HG03280 (cell line): ENCODE measurements around the gene APBB2.
"Not testable (repeated sequence)": the region's sequence is repeated elsewhere in the genome, so short reads cannot be mapped to it uniquely, and the experiment has no call there.

ENCODE experiments used
- ATAC-seq: cut with Tn5 transposase; IDR thresholded peaks from one replicate; pipeline ENCODE4 v1.9.1; 2021; ENCODE audit warnings: mild to moderate bottlenecking, moderate library complexity; ENCODE audit not compliant: unreplicated experiment

APBB2 gene

DNA sequence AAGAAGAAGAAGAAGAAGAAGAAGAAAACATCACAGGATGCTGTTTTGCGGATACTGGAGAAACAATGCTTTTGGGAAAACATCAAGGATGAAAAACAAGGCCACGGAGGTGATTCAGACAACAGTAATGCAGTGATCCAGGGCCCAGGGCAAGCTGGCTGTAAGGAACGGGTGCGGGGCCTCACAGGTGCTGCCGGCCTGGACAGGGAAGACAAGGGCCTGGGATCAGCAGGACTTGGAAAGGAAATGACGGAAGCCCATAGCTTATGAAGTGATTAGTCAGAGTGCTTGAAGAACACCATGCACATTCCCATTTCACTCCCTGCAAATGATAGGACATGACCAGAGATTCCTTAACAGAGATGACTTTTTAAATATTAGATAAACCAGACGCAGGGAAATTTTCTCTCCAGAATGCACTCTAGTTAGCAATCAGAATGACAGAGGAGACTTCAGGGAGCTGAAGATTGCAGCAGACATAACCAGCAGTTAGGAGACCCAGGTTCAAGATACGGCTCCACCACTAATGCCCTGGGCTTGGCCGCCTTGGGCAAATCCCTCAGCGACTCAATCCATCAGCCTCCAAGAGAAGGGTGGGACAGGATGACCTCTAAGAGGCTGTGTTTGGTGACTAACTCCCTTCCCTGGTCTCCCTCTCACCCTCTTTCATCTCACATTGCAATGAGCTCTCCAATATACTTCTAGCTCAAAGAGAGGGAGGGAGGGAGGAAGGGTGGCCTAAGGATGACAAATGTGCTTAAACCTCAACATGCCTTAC is 54.1 kb downstream of the APBB2 start:
- no peak for ATAC-seq

GRCh38 chr4:41158756-41159155 is 55.6 kb downstream of the APBB2 start:
- no peak for ATAC-seq

GRCh38 chr4:41158274-41158673 is 56.1 kb downstream of the APBB2 start:
- no peak for ATAC-seq

- ATAC-seq, result no peak
Measured at GRCh38 chr4:41157009-41157408, 57.3 kb downstream of the APBB2 start.

DNA sequence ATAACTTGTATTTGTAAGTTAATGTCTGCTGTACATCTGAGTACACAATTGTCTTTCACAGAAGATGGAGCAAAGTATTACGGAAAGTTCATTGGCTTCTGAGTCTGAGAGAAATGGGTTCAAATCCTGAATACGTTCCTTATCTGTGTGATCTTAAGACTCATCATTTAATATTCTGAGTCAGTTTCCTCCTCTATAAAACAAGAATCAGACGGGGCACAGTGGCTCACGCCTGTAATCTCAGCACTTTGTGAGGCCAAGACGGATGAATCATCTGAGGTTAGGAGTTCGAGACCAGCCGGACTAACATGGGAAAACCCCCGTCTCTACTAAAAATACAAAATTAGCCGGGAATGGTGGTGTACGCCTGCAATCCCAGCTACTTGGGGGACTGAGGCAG is 57.8 kb downstream of the APBB2 start:
- no peak for ATAC-seq

GRCh38 chr4:41155194-41155830 is 59.0 kb downstream of the APBB2 start:
- ATAC-seq, result no peak

DNA sequence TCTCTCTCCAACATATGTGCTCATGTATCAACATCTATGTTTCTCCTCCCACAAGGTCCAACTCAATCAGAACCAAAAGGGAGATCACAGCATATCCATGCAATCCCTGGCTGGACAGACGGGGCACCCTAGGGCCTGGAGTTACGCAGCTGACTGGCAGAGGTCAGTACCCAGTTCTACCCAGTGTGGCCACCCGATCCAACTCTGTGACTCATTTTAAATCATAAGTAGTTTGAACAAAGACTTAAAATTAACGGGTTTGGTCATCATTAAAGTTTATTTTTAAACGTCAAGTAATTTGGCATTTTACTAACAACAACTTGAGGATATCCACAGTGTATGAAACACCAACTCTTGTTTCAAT is 59.5 kb downstream of the APBB2 start:
- ATAC-seq, result no peak

GRCh38 chr4:41154010-41154813 is 60.1 kb downstream of the APBB2 start:
- no peak for ATAC-seq

DNA sequence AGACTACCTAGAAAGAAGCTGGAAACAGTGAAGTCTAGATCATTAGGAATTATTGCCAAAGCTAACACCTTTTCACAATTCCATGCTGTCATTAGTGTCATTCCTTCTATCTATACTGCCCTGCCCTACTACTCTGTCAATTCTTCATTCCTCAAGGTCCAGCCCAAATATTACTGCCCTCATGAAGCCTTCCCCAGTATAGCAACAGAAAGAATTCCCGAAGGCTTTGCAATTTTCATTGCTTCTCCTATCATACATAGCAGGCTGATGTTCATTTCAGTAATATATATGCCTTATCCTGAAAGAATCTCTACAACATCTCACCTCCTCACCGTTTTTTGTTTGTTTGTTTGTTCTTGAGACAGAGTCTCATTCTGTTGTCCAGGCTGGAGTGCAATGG is 63.9 kb downstream of the APBB2 start:
- no peak for ATAC-seq

GRCh38 chr4:41149568-41149967 is 64.8 kb downstream of the APBB2 start:
- ATAC-seq, result not testable (repeated sequence)

DNA sequence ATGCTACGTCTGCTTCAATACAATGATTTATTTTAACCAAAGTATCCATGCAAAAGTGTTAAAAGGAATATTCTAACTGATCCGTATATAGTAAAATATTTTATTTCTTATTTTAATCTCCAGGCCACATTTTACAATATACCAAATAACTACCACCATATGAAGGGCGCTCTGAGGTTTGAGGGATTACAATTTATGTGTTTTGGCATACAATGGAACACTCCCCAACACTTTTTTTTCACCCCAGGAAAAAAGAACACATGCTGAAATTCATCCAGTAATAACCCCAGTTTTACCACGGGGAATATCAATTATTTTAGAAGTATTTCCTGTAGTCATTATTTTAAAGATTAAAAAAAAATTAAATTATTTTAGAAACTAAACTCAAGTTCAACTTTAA is 65.4 kb downstream of the APBB2 start:
- ATAC-seq, result no peak

- ATAC-seq, result no peak
Measured at GRCh38 chr4:41148292-41148691, 66.0 kb downstream of the APBB2 start.

GRCh38 chr4:41147570-41147969 is 66.8 kb downstream of the APBB2 start:
- ATAC-seq, result not testable (repeated sequence)

DNA sequence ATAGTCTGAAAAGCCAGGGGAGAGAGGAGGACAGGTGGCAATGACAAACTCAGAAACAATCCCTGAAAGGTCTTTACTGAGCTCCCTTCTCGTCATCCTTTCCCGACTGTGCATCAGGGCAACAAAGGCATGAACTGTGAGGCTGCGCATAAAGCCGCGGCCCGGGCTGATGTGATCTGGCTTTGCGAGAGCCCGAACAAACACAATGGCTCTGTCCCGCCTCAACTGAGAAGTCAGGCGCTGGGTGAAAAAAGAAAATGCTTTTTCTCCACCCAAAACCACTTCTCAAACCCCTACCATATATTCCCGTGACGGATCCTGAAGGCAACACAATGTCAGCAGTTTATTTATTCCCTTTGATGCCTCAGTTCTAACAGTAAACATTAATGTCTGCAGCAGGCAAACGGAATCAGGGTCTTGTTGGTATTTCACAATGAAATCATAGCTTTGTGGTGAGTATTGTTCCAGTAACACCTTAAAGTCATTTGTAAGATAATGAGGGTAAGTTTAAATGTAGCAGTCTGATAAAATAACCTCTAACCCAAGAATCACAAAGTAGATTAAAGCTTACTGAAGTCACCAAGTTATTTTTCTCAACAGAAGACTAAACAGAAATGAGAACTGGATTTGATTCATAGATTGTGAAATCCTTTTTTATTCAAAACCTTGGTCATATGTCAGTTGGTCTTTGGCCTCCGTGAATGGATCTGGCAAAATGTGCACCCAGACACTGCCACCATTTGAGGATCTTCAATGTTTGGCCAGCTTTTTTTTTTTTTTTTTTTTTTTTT is 67.4 kb downstream of the APBB2 start:
- ATAC-seq, result no peak

- no peak for ATAC-seq
Measured at GRCh38 chr4:41146196-41146595, 68.1 kb downstream of the APBB2 start.

GRCh38 chr4:41145571-41146078 is 68.7 kb downstream of the APBB2 start:
- ATAC-seq, result no peak

DNA sequence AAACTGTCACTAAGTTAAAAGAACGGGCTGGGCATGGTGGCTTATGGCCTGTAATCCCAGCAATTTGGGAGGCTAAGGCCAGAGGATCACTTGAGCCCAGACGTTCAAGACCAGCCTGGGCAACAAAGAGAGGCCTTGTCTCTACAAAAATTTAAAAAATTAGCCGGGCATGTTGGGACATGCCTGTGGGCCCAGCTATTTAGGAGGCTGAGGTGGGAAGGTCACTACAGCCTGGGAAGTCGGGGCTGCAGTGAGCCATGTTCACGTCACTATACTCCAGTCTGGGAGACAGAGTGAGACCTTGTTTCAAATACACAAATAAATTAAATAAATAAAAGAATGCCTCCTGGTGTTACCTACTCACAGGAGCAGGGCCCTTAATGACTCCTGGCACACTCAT is 69.5 kb downstream of the APBB2 start:
- ATAC-seq, result no peak

- ATAC-seq, result no peak
Measured at GRCh38 chr4:41144040-41144379, 70.3 kb downstream of the APBB2 start.

DNA sequence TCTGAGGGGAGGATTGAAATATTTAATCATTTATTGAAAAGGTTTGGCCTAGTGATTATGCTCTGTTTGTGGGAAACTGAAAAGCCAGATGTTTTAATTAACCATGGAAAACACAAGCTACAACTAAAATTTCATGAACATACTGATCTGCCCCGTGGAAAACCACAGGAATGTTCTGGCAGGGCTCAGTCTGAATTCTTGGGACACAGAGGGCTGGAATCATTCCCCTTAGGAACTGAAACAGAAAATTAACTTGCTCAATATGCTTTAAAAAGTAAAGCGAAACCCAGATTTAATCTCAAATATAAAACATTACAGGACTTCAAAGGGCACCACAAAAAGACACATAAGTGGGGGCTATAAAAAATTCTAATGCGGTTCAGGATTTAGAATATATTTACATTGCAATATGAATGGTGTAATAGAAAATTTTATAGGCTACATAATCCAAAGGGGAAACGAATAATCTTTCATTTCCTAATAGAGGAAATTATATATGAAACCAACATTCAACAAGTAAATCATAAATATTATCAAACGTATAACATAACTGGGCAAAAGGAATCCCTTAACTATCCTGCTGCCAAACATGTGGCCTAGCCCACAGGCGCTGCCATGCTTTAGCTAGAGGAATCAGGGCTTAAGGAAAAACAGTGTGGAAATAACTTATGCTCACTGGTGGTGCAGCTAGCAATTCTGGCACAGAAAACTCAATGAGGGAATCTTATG is 70.9 kb downstream of the APBB2 start:
- no peak for ATAC-seq
